ENCODE data around the gene CST9.
A peak's percentile ranks its signal among the peaks of the same experiment; 100 is the strongest.
"Not testable (repeated sequence)": the region's sequence is repeated elsewhere in the genome, so short reads cannot be mapped to it uniquely, and the experiment has no call there.

Gene CST9

DNA sequence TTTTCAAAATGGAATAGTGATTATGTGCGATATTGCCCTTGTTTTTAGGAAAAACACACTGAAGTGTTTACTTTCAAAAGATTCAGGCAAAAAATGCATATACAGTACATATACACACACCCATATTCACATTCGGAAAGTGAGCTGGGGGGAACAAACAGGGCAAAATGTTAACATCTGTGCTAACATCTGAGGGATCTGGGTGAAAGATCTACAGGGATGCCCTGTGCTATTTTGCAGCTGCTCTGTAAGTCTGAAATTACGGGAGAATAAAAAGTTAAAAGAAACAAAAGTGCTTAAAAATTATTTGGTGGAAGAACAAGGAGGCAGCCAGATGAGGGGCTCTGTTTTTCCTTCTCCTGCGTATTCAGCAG lies 31.2 kb upstream of the CST9 start:
- peaks cover 3% of the 10 kb centered on the region for H3K27me3 ChIP-seq (ENCODE audit: insufficient read depth, insufficient read length)
- DNase-seq (ENCODE audit: low read depth, low spot score) = no peak
- peak overlapping the region; percentile 68 for H3K4me3 ChIP-seq (ENCODE audit: insufficient read length, low read depth)
- H3K9me3 ChIP-seq (ENCODE audit: insufficient read depth, low read length) = no peaks in the 10 kb centered on the region
- H3K4me1 ChIP-seq (ENCODE audit: insufficient read depth, insufficient read length) = peaks cover 9% of the 10 kb centered on the region
- peaks cover 33% of the 10 kb centered on the region for H3K36me3 ChIP-seq (ENCODE audit: insufficient read depth, insufficient read length, low read length)
- TF ChIP-seq SUZ12 (IDR thresholded peaks at IDR 0.05; ENCODE audit: extremely low read depth, insufficient read depth, insufficient read length) (no peak), ZNF274 (IDR thresholded peaks at IDR 0.05; ENCODE audit: low read depth, low read length) (no peak), YY1 (IDR thresholded peaks at IDR 0.05; ENCODE audit: insufficient read depth, insufficient read length) (no peak)
- H3K9ac ChIP-seq (ENCODE audit: insufficient read length, low read depth) = peak overlapping the region; percentile 76

DNA sequence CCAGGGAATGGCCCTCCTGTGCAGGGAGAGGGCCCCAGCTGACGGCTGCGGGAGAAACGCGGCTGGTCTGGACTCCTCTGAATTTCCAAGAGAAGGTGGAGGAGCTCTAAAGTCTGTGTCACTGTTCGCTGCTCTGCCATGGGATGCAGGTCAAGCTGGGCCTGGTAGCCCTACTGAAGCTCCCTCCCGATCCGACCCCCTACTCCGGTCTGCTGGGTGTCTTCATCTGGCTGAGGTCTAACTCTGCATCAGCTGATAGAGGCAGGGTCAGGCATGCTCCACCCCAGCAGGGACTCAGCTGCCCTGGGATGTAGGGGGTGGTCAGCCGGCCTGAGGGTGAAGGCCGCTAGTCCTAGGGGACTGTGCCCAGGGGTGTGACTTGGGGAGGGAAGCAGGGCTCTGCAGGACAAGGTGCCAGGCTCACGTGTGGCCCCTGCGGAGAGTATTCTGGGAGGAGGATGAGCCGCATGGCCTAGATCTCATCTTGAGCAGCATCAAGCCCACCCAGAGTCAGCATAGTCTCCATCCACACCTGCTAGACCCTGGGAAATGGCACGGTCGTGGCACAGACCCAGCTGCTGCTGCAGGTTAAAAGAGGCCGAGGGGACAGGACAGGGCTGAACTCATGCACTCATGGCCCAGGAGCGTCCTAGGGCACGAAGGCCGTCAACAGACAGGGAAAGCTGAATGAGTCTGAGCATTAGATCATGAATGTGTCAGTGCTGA lies 30.6 kb upstream of the CST9 start:
- no peak for DNase-seq (ENCODE audit: low read depth, low spot score)
- H3K4me3 ChIP-seq (ENCODE audit: insufficient read length, low read depth) = peak overlapping the region; percentile 5
- peaks cover 36% of the 10 kb centered on the region for H3K36me3 ChIP-seq (ENCODE audit: insufficient read depth, insufficient read length, low read length)
- H3K9me3 ChIP-seq (ENCODE audit: insufficient read depth, low read length) = no peaks in the 10 kb centered on the region
- peak overlapping the region; percentile 76 for H3K9ac ChIP-seq (ENCODE audit: insufficient read length, low read depth)
- peaks cover 7% of the 10 kb centered on the region for H3K4me1 ChIP-seq (ENCODE audit: insufficient read depth, insufficient read length)
- peaks cover 3% of the 10 kb centered on the region for H3K27me3 ChIP-seq (ENCODE audit: insufficient read depth, insufficient read length)
- no peak for TF ChIP-seq ZNF274 (IDR thresholded peaks at IDR 0.05; ENCODE audit: low read depth, low read length)
- no peak for TF ChIP-seq SUZ12 (IDR thresholded peaks at IDR 0.05; ENCODE audit: extremely low read depth, insufficient read depth, insufficient read length)
- no peak for TF ChIP-seq YY1 (IDR thresholded peaks at IDR 0.05; ENCODE audit: insufficient read depth, insufficient read length)

DNA sequence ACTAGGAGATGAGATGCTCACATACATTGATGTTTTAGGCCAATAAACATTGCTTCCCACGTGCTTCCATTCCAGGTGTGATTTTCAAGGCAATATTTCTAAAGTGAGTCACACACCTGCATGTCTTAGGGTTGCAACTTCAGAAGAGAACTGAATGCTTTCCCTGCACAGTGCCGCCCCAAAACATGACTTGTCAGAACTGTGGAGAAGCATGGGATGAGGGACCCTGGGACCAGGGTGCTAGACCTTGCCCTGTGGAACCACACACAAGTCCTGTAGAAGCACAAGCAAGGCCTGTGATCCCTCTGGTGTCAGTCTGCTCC lies 30.0 kb upstream of the CST9 start:
- H3K36me3 ChIP-seq (ENCODE audit: insufficient read depth, insufficient read length, low read length) = peaks cover 38% of the 10 kb centered on the region
- not testable (repeated sequence) for H3K4me1 ChIP-seq (ENCODE audit: insufficient read depth, insufficient read length); H3K4me3 ChIP-seq (ENCODE audit: insufficient read length, low read depth); DNase-seq (ENCODE audit: low read depth, low spot score); H3K27me3 ChIP-seq (ENCODE audit: insufficient read depth, insufficient read length); H3K9me3 ChIP-seq (ENCODE audit: insufficient read depth, low read length); H3K9ac ChIP-seq (ENCODE audit: insufficient read length, low read depth)

DNA sequence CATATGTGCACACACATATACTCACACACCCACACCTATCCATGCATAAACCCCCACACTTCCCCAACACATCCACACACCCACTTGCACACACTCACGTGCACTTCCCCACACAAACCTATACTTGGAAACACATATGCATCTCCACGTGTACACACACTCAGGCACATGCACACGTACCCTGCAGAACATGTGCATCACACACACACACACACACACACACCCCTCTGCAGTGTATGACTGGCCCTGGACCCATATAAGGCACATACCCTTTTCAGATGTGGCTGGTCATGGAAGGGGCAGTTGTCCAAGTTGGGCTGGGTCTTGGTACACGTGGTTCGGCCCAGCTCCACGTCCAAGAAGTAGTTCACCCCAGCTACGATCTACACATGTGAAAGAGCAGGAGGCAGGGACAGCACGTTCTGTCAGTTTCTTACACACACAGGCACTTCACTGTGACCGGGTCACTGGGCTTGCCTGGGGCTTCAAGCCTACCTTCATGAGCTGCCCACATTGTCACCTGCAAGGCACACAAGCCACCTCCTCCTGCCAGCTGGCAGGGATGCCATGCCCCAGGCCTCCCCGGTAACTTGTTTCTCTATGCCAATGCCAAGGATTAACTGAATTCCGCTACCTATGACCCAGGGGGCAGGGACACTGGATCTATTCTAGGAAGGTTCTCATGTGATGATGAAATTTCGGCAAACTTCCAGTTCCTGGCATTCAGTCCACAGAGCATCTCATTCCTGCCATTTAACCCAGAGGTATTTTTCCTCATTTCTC lies 29.5 kb upstream of the CST9 start:
- no peak overlapping the region for H3K4me3 ChIP-seq (ENCODE audit: insufficient read length, low read depth)
- H3K27me3 ChIP-seq (ENCODE audit: insufficient read depth, insufficient read length) = peaks cover 3% of the 10 kb centered on the region
- TF ChIP-seq YY1 (IDR thresholded peaks at IDR 0.05; ENCODE audit: insufficient read depth, insufficient read length) (no peak), SUZ12 (IDR thresholded peaks at IDR 0.05; ENCODE audit: extremely low read depth, insufficient read depth, insufficient read length) (no peak)
- peaks cover 38% of the 10 kb centered on the region for H3K36me3 ChIP-seq (ENCODE audit: insufficient read depth, insufficient read length, low read length)
- DNase-seq (ENCODE audit: low read depth, low spot score) = no peak
- no peak overlapping the region for H3K9ac ChIP-seq (ENCODE audit: insufficient read length, low read depth)
- H3K9me3 ChIP-seq (ENCODE audit: insufficient read depth, low read length) = no peaks in the 10 kb centered on the region
- H3K4me1 ChIP-seq (ENCODE audit: insufficient read depth, insufficient read length) = peaks cover 5% of the 10 kb centered on the region

DNA sequence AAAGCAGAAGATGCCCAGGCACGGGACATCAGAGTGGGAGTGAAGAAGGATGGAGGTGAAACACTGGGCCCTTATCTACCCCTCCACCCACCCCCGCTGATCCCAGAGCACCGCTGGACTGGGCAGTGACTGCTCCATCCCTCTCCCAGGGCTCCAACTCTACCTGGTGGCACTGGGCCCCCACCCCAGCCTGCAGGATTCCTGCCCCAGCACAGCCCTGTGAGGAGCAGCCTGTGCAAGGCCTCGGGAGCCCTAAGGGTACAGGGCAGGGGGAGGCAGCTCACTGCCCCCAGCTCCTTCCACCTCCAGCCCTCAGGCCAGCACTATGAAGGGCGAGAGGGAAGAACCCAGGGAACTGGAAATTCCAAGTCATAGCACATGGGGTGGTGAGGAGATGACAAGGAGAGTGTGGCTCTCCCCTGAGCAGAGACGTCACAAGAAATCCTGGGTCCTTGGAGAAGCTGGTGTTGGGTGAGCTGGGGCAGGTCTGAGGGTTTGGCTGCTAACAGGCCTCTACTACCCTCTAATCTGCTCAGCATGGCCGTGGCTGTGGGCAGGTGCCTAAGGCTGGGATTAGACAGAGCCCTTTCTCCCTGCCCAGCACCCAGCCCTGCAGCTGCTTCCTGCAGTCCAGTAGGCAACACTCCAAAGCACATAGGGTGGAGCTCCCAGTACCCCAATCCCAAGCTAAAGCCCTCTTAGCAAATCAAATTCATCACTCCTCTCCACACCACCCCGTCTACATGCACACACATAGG lies 28.5 kb upstream of the CST9 start:
- TF ChIP-seq ZNF274 (IDR thresholded peaks at IDR 0.05; ENCODE audit: low read depth, low read length) (no peak), SUZ12 (IDR thresholded peaks at IDR 0.05; ENCODE audit: extremely low read depth, insufficient read depth, insufficient read length) (no peak), YY1 (IDR thresholded peaks at IDR 0.05; ENCODE audit: insufficient read depth, insufficient read length) (no peak)
- no peak overlapping the region for H3K4me3 ChIP-seq (ENCODE audit: insufficient read length, low read depth)
- no peak overlapping the region for H3K9ac ChIP-seq (ENCODE audit: insufficient read length, low read depth)
- H3K27me3 ChIP-seq (ENCODE audit: insufficient read depth, insufficient read length) = peaks cover 3% of the 10 kb centered on the region
- no peaks in the 10 kb centered on the region for H3K9me3 ChIP-seq (ENCODE audit: insufficient read depth, low read length)
- H3K4me1 ChIP-seq (ENCODE audit: insufficient read depth, insufficient read length) = peaks cover 7% of the 10 kb centered on the region
- no peak for DNase-seq (ENCODE audit: low read depth, low spot score)
- peaks cover 38% of the 10 kb centered on the region for H3K36me3 ChIP-seq (ENCODE audit: insufficient read depth, insufficient read length, low read length)

DNA sequence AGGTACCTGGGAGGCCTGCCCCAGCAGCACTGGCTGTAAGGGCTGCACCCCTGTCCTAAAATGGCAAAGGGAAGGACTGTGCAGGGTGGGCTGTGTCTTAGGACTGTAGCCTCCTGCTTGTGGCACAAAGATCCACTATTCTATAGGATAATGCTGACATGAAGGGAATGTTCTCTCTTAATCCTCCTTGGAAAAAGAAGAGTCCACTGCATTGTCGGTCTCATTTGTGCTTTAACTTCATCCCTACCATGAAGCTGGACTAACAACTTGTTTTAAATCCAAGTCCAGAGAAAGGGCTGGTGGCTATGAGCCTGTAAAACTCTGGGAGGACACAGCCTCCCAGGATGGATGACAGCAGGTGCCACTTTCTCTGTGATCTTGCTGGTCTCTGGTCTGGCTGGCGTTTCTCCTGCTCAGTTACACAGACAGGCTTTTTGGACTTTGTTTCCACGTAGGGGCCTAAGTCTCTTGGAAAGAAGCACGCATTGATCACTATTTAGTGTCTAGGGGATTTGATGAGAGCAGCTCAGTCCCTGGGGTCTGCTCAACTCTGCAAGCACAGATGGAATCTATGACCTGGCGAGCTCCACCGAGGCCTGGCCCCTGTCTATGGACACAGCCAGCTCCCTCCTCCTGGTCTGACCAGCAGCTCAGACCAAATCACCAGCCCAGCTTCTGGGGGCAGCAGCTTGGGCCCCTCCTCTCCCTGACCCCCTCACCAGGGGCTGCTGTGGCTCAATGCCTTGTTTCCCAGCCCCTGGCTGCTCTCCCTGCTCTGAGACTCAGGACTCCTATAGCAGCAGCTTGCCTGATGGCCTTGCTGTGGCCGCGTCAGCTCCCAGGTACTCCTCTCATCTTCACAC lies 27.2 kb upstream of the CST9 start:
- Histone ChIP-seq H3K9ac (ENCODE audit: insufficient read length, low read depth) (no peak overlapping the region), H3K27me3 (ENCODE audit: insufficient read depth, insufficient read length) (peaks cover 3% of the 10 kb centered on the region), H3K9me3 (ENCODE audit: insufficient read depth, low read length) (no peaks in the 10 kb centered on the region), H3K36me3 (ENCODE audit: insufficient read depth, insufficient read length, low read length) (peaks cover 38% of the 10 kb centered on the region), H3K4me1 (ENCODE audit: insufficient read depth, insufficient read length) (peaks cover 7% of the 10 kb centered on the region), H3K4me3 (ENCODE audit: insufficient read length, low read depth) (no peak overlapping the region)
- no peak for DNase-seq (ENCODE audit: low read depth, low spot score)
- TF ChIP-seq ZNF274 (IDR thresholded peaks at IDR 0.05; ENCODE audit: low read depth, low read length) = no peak
- TF ChIP-seq SUZ12 (IDR thresholded peaks at IDR 0.05; ENCODE audit: extremely low read depth, insufficient read depth, insufficient read length) = no peak
- TF ChIP-seq YY1 (IDR thresholded peaks at IDR 0.05; ENCODE audit: insufficient read depth, insufficient read length) = no peak

Data from NT2/D1 (cell line).